Kidney (tissue), 14 donors: ENCODE measurements around the gene GLT1D1. TPM values are rescaled to one million over a fixed set of nuclear protein-coding genes. Genes with fewer than 3 reads are reported as not detected.

Experiments used
- DNase-seq, 5 donors: peaks; one replicate each; pipeline ENCODE4 v3.0.0-alpha.2; 2013 to 2020
- FAIRE-seq: peaks from 2 replicates; lab custom pipeline; 2012; peaks lifted over from hg19 to GRCh38; lab: Jason Lieb, UNC
- H3K27ac ChIP-seq, 2 donors: one replicate each; pipeline ENCODE4 v1.7.0; 2013; ENCODE audit warnings: low read depth in 2 of 2, low read length in 2 of 2, inconsistent platforms in 1 of 2
- H3K27me3 ChIP-seq: one replicate; pipeline ENCODE4 v1.7.1; 2013; ENCODE audit warnings: low read length, inconsistent platforms; ENCODE audit not compliant: control insufficient read depth, insufficient read depth
- H3K36me3 ChIP-seq, 3 donors: one replicate each; pipeline versions ENCODE4 v1.7.0 to v1.7.1; 2013; ENCODE audit warnings: low read length in 3 of 3, control low read depth in 1 of 3, inconsistent platforms in 1 of 3; ENCODE audit not compliant: insufficient read depth in 3 of 3, control insufficient read depth in 2 of 3
- H3K4me1 ChIP-seq, 3 donors: one replicate each; pipeline versions ENCODE4 v1.7.0 to v1.7.1; 2013; ENCODE audit warnings: low read length in 3 of 3, inconsistent platforms in 1 of 3, low read depth in 1 of 3; ENCODE audit not compliant: control insufficient read depth in 2 of 3, insufficient read depth in 2 of 3
- H3K4me3 ChIP-seq, 3 donors: one replicate each; pipeline versions ENCODE4 v1.7.0 to v1.8.1; 2013; ENCODE audit warnings: low read length in 3 of 3, control low read depth in 1 of 3, inconsistent platforms in 1 of 3
- H3K9ac ChIP-seq, 3 donors: one replicate each; pipeline versions ENCODE4 v1.7.0 to v1.7.1; 2013; ENCODE audit warnings: low read length in 3 of 3, control low read depth in 1 of 3, inconsistent platforms in 1 of 3
- H3K9me3 ChIP-seq, 3 donors: one replicate each; pipeline versions ENCODE4 v1.7.0 to v1.7.1; 2013; ENCODE audit warnings: low read length in 3 of 3, control low read depth in 1 of 3, inconsistent platforms in 1 of 3; ENCODE audit not compliant: control insufficient read depth in 2 of 3, insufficient read depth in 1 of 3
- CTCF ChIP-seq: IDR thresholded peaks from 3 replicates; pipeline ENCODE4 v1.5.1; 2012; ENCODE audit warnings: mild to moderate bottlenecking, moderate library complexity, borderline replicate concordance; ENCODE audit not compliant: insufficient read depth; ENCODE audit errors: extremely low read depth
- intact Hi-C: fragments of 100-400 bp; cut with DNase I; formaldehyde crosslinking; loops from one replicate; pipeline ENCODE4 v1.11.1; 2022
- polyA plus RNA-seq: library from polyadenylated mRNA; stranded (reverse); fragments of 350-450 nt; fragmentation: Illumina TruSeq; extraction: RNeasy Lipid Tissue Mini Kit (QIAGEN cat#74804); gene quantifications from one replicate; pipeline ENCODE4 v1.2.3, GENCODE V29; 2014; ENCODE audit warnings: low read depth, low replicate concordance; ENCODE audit not compliant: insufficient read depth
- total RNA-seq: library from RNA; stranded (reverse); fragmentation: NEBNext Ultra II Directional; extraction: Animal tissue kit (Norgen Biotek cat#: 25700); gene quantifications from one replicate; pipeline ENCODE4 v1.2.1, GENCODE V29; 2021
- donor health status: control.
- donor health status: control.
- donor health status: control.
- donor health status: control.
- donor health status: control.
- donor health status: DM: yes; HTN: yes; CAD: no.
- donor health status: Normal renal cell carcinoma (clear cell type).

GLT1D1 gene
- total and polyA plus RNA-seq, 2 donors from 2014 or later: 0.41 to 0.45 TPM

GRCh38 chr12:128977441-128977840 is 124.2 kb downstream of the GLT1D1 start:
- Histone ChIP-seq H3K4me3 (no peak overlapping the region), H3K9ac (no peak overlapping the region), H3K27ac (no peak overlapping the region), H3K9me3 (no peaks in the 10 kb centered on the region), H3K4me1 (no peaks in the 10 kb centered on the region), H3K27me3 (no peaks in the 10 kb centered on the region), H3K36me3 (no peaks in the 10 kb centered on the region)
- DNase-seq (peak in 1 of 5 donors; percentile 36), FAIRE-seq (no peak)
- intact Hi-C loops: no loop called here
- TF ChIP-seq CTCF: no peak

- no peaks in the 10 kb centered on the region for H3K36me3 ChIP-seq
- H3K4me3 ChIP-seq: no peak overlapping the region
- peak in 1 of 5 donors; percentile 53 for DNase-seq
- H3K4me1 ChIP-seq: no peaks in the 10 kb centered on the region
- no peak for FAIRE-seq
- intact Hi-C loops: no loop called here
- H3K9ac ChIP-seq: no peak overlapping the region
- H3K9me3 ChIP-seq: no peaks in the 10 kb centered on the region
- TF ChIP-seq CTCF: no peak
- no peaks in the 10 kb centered on the region for H3K27me3 ChIP-seq
- H3K27ac ChIP-seq: no peak overlapping the region
Observed at GRCh38 chr12:128978067-128978466, 124.8 kb downstream of the GLT1D1 start.

GRCh38 chr12:128980623-128981022 is 127.3 kb downstream of the GLT1D1 start:
- H3K27me3 ChIP-seq: no peaks in the 10 kb centered on the region
- no peak for FAIRE-seq

More at GRCh38 chr12:128980623-128981022, 127.3 kb downstream of the GLT1D1 start:
- no peaks in the 10 kb centered on the region for H3K9me3 ChIP-seq
- intact Hi-C loops: no loop called here
- TF ChIP-seq CTCF: no peak
- no peaks in the 10 kb centered on the region for H3K36me3 ChIP-seq
- no peak overlapping the region for H3K9ac ChIP-seq
- DNase-seq: no peak
- H3K4me1 ChIP-seq: no peaks in the 10 kb centered on the region
- no peak overlapping the region for H3K27ac ChIP-seq
- H3K4me3 ChIP-seq: no peak overlapping the region
